Activated CD4-positive, alpha-beta T cell treated with anti-CD3 and anti-CD28 coated beads for 24 hours (primary cell): ENCODE results near the gene PLEKHG4B.

Source experiments
- DNase-seq, 2 donors: peaks; one replicate each; pipeline ENCODE4 v3.0.0-alpha.2; 2020; ENCODE audit warnings: low read depth in 2 of 2

The PLEKHG4B gene

DNA sequence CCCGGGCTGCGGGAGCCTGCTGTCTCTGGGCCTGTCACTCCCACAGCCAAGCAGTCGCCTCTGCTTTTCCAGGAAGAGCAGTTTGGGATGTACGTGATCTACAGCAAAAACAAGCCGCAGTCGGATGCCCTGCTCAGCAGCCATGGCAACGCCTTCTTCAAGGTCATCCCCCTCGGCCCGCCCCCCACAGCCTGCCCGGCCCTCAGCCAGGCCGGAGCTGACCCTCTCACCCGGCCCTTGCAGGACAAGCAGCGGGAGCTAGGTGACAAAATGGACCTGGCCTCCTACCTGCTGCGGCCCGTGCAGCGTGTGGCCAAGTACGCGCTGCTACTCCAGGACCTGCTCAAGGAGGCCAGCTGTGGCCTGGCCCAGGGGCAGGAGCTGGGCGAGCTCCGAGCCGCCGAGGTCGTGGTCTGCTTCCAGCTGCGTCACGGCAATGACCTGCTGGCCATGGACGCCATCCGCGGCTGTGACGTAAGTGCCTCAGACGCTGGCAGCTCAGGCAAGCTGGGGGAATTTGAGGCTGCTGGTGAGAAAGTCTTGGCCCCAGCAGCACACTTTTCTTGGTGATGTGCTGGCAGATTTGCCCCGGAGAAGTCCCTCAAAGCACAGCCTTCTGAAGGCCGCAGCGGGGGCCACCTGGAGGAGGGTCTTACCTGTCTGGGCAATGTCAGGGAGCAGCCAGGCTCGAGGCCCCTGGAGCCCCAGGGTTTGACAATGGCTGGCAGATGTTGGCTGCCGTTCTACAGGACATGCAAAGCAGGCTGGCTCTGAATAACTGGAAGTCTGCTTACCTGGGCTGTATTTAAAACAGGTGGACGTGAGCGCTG is 79.2 kb downstream of the PLEKHG4B start:
- DNase-seq: no peak

GRCh38 chr5:171801-172331 is 79.9 kb downstream of the PLEKHG4B start:
- no peak for DNase-seq

DNA sequence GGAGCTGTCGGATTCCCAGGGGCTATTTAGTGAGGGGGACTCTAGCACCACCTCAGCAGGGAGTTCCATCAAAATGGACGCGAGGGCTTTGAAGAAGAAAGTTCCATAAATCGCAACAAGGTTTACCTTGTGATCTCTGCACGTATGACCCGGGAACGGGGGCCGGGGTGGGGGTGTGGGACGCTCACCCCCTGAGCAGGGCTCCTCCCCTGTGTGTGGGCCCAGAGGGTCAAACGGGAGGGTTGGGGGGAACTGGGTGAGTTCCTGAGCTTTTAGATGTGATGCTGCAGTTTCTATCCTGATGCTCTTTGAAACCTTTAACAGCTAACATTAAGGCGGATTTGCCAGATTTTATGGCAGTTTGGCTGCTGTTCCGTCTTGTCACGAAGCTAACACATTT is 80.5 kb downstream of the PLEKHG4B start:
- DNase-seq: no peak

GRCh38 chr5:172841-173251 is 80.9 kb downstream of the PLEKHG4B start:
- DNase-seq: no peak

DNA sequence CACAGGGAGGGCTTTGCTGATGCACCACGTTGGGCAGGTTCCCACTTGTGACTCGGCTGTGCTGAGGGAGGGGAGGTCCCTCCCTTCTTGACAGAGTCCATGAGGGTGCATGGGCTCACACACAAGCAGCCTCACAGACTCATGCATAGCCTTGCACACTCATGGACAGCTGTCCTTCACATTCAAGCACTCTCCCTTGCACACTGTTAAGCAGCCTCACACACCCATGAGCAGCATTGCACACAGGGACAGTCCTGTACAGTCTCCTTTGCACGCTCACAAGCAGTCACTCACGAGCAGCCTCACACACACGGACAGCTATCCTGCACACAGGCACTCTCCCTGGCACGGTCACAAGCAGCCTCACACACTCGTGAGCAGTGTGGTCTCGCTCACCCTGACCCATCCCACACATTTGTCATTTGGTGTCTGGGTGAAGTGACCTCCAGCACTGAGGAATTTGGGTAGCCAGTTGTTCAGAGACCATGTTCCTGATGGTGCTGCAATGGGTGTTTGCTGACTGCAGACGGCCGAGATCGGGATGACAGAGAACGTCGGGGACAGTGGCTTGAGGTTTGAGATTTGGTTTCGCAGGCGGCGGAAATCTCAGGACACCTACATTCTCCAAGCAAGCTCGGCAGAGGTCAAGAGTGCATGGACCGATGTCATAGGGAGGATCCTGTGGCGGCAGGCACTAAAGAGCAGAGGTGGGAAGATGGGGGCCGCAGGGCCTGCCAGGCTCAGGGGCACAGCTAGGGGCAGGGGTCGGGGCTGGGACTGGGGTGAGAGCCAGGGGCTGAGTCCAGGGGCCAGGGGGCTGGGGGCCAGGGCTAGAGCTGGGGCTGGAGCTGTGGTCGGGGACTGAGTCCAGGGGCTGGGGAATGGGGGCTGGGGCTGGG is 81.7 kb downstream of the PLEKHG4B start:
- DNase-seq: no peak

DNA sequence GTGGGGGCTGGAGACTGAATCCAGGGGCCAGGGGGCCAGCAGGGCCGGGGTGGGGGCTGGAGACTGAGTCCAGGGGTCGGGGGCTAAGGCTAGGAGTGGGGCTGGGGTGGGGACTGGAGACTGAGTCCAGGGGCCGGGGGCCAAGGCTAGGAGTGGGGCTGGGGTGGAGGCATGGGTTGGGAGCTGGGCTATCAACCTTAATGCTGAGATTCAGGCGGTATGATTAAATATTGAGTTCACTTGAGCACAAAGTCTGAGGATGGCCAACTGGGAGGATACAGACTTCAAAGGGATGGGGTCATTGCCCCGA is 82.3 kb downstream of the PLEKHG4B start:
- DNase-seq: no peak

DNA sequence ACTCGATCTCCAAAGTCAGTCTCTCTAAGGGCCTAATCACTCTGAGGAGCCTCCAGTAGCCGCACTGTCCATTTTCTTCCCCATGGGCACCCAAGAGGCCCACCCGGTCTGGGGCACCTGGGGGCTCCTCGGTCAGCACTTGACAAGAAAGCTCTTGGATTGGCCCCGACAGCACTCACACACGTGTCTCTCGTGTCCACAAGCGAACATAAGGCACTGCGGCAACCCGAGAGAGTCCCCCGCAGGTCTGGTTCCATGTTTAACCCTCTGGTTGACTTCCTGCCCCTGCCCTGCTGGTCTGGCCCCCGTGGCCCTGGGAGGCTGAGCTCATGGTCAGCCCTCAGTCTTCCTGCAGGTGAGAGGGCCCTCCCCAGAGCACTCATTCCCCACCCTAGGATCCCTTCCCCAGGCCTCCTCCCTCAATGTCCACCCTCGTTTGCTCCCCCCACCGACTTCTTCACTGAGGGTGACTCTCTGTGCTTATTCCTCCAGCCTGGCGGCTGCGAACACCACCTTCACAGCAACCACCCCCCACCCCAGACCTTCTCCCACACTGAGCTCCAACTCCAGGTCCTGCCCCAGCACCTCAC is 83.0 kb downstream of the PLEKHG4B start:
- DNase-seq: no peak

DNA sequence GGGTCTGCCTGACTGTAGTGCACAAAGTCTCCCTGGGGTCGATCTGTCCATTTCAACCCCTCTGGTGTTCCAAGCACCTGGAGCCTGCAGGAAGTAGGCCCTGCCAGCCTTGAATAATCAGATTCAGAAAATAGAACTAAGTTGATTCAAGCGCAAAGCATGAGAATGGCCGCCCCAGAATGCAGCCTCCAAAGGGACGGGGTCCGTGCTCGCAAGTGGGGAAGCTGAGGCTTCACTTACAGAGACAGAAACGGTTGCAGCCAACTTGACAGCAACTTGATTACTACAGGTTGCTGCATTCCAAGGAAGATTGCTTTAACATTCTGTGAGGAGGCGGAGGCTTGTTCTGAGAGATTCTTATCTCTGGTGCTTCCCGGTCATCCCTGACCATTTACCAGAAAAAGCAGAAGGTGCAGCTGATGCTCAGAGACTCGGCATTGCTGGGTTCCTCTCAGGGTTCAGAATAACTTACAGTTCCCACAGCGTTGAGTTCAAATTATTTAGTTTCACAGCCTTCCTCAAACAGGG is 84.4 kb downstream of the PLEKHG4B start:
- no peak for DNase-seq

- DNase-seq: no peak
Observed at GRCh38 chr5:178110-178509, 86.1 kb downstream of the PLEKHG4B start.

DNA sequence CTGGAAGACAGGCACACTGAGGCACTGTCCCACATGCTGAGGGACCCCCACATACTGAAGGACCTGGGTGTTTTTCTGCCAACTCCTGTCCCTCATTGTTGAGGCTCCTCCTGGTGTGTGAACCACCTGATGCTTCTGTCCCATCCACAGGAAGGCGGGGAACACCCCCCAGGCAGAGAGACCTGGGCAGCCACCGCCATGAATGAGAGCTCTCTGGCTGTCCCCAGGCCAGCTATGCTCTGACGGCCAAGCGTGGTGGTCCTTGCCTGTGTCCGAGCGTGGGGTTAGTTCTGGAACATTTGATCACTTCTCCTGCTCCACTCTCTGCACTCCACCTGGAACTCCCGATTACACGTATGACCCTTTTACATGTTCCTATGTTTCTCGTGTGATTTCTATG is 87.4 kb downstream of the PLEKHG4B start:
- no peak for DNase-seq

GRCh38 chr5:180286-180918 is 88.4 kb downstream of the PLEKHG4B start:
- no peak for DNase-seq

- no peak for DNase-seq
Observed at GRCh38 chr5:181160-181559, 89.2 kb downstream of the PLEKHG4B start.

GRCh38 chr5:181566-181965 is 89.6 kb downstream of the PLEKHG4B start:
- DNase-seq: no peak

- DNase-seq: no peak
Observed at GRCh38 chr5:182126-182525, 90.2 kb downstream of the PLEKHG4B start.

GRCh38 chr5:184471-184870 is 92.5 kb downstream of the PLEKHG4B start:
- DNase-seq: no peak

DNA sequence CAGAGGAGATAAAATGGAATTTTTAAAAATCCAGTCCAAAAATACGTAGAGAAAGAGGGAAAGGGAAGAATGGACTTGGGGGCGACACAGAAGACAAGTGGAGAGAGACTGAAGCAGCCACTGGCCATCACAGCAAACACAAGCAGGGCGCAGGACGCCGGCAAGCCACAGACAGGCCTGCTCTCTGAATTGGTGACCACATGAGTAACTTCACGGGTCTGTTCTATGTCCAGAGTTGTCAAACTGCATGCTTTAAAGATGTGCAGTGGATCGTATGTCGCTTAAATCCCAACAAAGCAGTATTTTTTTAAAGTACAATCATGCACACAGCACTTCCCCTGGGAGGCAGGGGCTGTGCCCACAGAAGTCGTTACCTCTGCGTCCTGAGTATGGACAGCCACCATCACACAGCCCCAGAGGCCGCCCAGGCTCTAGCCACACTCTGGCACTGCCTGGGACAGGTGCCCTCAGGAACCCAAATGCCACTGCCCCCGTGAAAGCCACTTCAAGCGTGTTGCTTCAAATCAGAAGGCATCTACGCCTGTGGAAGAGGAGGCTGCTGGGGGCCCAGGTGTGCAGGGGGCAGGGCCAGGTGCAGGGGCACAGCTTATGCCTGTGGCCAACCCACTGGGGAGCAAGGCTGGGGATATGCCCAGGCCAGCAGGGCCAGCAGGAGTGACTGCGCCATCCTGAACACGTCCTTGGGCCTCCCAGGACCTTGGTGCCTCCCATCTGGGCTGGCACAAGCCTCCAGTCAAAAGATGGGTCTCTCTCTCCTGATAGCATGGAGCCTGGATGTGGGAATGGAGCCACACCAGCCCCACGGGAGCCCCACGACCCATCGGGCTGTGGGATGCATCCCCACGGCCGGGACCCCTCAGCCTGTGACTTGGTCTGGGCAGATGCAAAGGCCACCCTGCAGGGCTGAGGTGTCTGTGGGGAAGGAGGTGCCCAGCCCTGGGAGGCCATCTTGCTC is 93.4 kb downstream of the PLEKHG4B start:
- DNase-seq: no peak

GRCh38 chr5:186091-187041 is 94.4 kb downstream of the PLEKHG4B start:
- no peak for DNase-seq

DNA sequence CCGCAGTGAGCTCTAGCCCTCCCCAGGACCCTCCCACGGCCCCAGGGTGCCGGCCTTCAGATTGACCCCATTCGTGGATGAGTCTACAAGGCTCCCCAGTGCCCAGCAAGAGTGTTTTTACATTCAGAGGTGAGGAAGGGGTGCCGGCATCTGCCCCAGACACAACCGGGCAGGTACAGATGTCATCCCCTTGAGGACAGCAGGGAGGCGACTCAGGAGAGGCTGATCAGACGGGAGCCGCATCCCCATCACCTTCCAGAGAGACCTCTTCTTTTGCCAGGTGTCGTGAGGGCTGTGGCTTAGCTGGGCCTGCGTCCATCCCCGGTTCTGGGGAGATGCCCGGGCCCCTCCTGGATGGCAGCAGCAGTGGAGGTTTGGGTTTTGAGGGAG is 95.1 kb downstream of the PLEKHG4B start:
- DNase-seq: no peak
